Neural crest cell (in vitro differentiated cells): ENCODE results near the gene OR2M3. TPM values are rescaled to one million over a fixed set of nuclear protein-coding genes. Genes with fewer than 3 reads are reported as not detected.

Experiments
- DNase-seq: peaks from one replicate; pipeline ENCODE4 v3.0.0; 2021; ENCODE audit warnings: low read depth, mixed read lengths, low spot score
- H3K27ac Mint-ChIP-seq: one replicate; pipeline ENCODE4 v1.8.0; 2021; ENCODE audit warnings: mild to moderate bottlenecking, mixed read lengths; ENCODE audit not compliant: unreplicated experiment
- H3K27me3 Mint-ChIP-seq: 2 replicates; pipeline ENCODE4 v1.8.0; 2021; ENCODE audit warnings: low read depth, mild to moderate bottlenecking, mixed read lengths
- H3K36me3 Mint-ChIP-seq: 2 replicates; pipeline ENCODE4 v1.8.0; 2021; ENCODE audit warnings: low read depth, mild to moderate bottlenecking, mixed read lengths
- H3K4me1 Mint-ChIP-seq: 2 replicates; pipeline ENCODE4 v1.8.0; 2021; ENCODE audit warnings: mixed read lengths
- H3K4me3 Mint-ChIP-seq: one replicate; pipeline ENCODE4 v1.8.0; 2021; ENCODE audit warnings: mild to moderate bottlenecking, mixed read lengths
- H3K9me3 Mint-ChIP-seq: 2 replicates; pipeline ENCODE4 v1.8.0; 2021; ENCODE audit warnings: mixed read lengths
- total RNA-seq: library from RNA; stranded (reverse); gene quantifications from 2 replicates; pipeline ENCODE4 v1.2.1, GENCODE V29; 2021
- TF ChIP-seq, protein P1 (sequence below): fragments of 200-600 bp; sonication (generic); conservative IDR thresholded peaks from 2 replicates; pipeline ENCODE4 v1.5.0; 2021; ENCODE audit warnings: antibody characterized with exemption, mild to moderate bottlenecking

The OR2M3 gene
- total RNA-seq, 1 donor from 2014 or later: not detected

DNA sequence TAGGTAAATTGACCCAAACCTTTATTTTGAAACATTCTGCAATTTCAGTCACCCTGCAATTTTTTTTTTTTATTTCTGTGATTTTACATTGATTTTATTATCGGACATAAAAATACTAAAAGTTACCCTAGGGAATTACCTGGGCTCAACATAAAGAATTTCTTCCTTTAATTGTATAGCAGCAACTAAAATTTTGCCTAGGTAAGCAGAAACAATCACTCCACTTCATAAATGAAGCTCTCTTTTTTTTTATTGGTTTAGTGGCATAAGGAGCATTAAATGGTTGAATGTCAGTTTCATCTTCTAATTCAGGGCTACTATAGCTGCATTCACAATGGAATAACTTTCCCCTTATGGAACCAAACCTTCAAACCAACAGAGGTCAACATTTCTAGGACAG, 18.8 kb downstream of the OR2M3 start:
- TF ChIP-seq, protein P1, sequence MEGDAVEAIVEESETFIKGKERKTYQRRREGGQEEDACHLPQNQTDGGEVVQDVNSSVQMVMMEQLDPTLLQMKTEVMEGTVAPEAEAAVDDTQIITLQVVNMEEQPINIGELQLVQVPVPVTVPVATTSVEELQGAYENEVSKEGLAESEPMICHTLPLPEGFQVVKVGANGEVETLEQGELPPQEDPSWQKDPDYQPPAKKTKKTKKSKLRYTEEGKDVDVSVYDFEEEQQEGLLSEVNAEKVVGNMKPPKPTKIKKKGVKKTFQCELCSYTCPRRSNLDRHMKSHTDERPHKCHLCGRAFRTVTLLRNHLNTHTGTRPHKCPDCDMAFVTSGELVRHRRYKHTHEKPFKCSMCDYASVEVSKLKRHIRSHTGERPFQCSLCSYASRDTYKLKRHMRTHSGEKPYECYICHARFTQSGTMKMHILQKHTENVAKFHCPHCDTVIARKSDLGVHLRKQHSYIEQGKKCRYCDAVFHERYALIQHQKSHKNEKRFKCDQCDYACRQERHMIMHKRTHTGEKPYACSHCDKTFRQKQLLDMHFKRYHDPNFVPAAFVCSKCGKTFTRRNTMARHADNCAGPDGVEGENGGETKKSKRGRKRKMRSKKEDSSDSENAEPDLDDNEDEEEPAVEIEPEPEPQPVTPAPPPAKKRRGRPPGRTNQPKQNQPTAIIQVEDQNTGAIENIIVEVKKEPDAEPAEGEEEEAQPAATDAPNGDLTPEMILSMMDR: no peak
- H3K27ac Mint-ChIP-seq: no peak overlapping the region

GRCh38 chr1:248225537-248225936, 28.5 kb downstream of the OR2M3 start:
- TF ChIP-seq, protein P1: no peak
- no peak for DNase-seq
- Mint-ChIP-seq H3K27me3 (no peaks in the 10 kb centered on the region), H3K9me3 (peaks cover 19% of the 10 kb centered on the region), H3K36me3 (peaks cover 14% of the 10 kb centered on the region), H3K4me3 (no peak overlapping the region), H3K4me1 (no peaks in the 10 kb centered on the region), H3K27ac (no peak overlapping the region)

More for the DNA sequence above, 18.8 kb downstream of the OR2M3 start:
- H3K27me3 Mint-ChIP-seq: no peaks in the 10 kb centered on the region
- DNase-seq: no peak
- no peak overlapping the region for H3K4me3 Mint-ChIP-seq
- H3K4me1 Mint-ChIP-seq: no peaks in the 10 kb centered on the region
- H3K36me3 Mint-ChIP-seq: peaks cover 6% of the 10 kb centered on the region
- peaks cover 26% of the 10 kb centered on the region for H3K9me3 Mint-ChIP-seq

GRCh38 chr1:248229360-248229908, 32.4 kb downstream of the OR2M3 start:
- Mint-ChIP-seq H3K4me3 (no peak overlapping the region), H3K27me3 (no peaks in the 10 kb centered on the region), H3K27ac (no peak overlapping the region), H3K4me1 (no peaks in the 10 kb centered on the region), H3K9me3 (peaks cover 15% of the 10 kb centered on the region), H3K36me3 (peaks cover 14% of the 10 kb centered on the region)
- TF ChIP-seq, protein P1: no peak
- DNase-seq: no peak

GRCh38 chr1:248231117-248231516, 34.1 kb downstream of the OR2M3 start, which contains the start of gene OR2M4:
TSS of gene OR2M4 (plus strand) at chr1:248231417. CDS start at chr1:248238929, 7,512 bp downstream.
- peaks cover 11% of the 10 kb centered on the region for H3K36me3 Mint-ChIP-seq
- DNase-seq: no peak
- no peak within 1 kb of the TSS for H3K4me3 Mint-ChIP-seq
- TF ChIP-seq, protein P1: no peak
- no peak within 1 kb of the TSS for H3K27ac Mint-ChIP-seq
- H3K27me3 Mint-ChIP-seq: no peaks in the 10 kb centered on the region
- H3K4me1 Mint-ChIP-seq: no peaks in the 10 kb centered on the region
- H3K9me3 Mint-ChIP-seq: peaks cover 12% of the 10 kb centered on the region

GRCh38 chr1:248239478-248239877, 42.4 kb downstream of the OR2M3 start:
- Mint-ChIP-seq H3K36me3 (peaks cover 17% of the 10 kb centered on the region), H3K4me3 (no peak overlapping the region), H3K27me3 (no peaks in the 10 kb centered on the region), H3K4me1 (no peaks in the 10 kb centered on the region), H3K27ac (no peak overlapping the region), H3K9me3 (peaks cover 26% of the 10 kb centered on the region)
- no peak for DNase-seq
- TF ChIP-seq, protein P1: no peak
